Fibroblast of lung (primary cell): ENCODE measurements around the gene TPST2.

Experiments
- CTCF ChIP-seq, 2 donors: IDR thresholded peaks in 1 of 2; conservative IDR thresholded peaks in 1 of 2; 1 replicate in 1 of 2; 2 replicates in 1 of 2; pipeline ENCODE4 v1.5.1; 2011 to 2012; ENCODE audit warnings: low read length in 2 of 2, control low read depth in 1 of 2, inconsistent platforms in 1 of 2, low read depth in 1 of 2, mild to moderate bottlenecking in 1 of 2
- EZH2 ChIP-seq: IDR thresholded peaks from 2 replicates; pipeline ENCODE4 v1.5.1; 2012; ENCODE audit warnings: low read length, control low read depth, mild to moderate bottlenecking; ENCODE audit errors: missing control alignments

- TF ChIP-seq CTCF (conservative IDR thresholded peaks at IDR 0.05 in 1 of 2, IDR thresholded peaks at IDR 0.05 in 1 of 2; ENCODE audit: low read depth in 1 of 2, low read length in 2 of 2) (no peak), EZH2 (no peak)
Measured at GRCh38 chr22:26597026-26597425, 7.1 kb upstream of the TPST2 start.
